Muscle of arm (tissue), 12 donors: Measurements from ENCODE around the gene C2CD3. TPM values are rescaled to one million over a fixed set of nuclear protein-coding genes. Genes with fewer than 3 reads are reported as not detected.
A peak's percentile ranks its signal among the peaks of the same experiment; 100 is the strongest.

Experiments
- DNase-seq: peaks from one replicate; pipeline ENCODE4 v3.0.0-alpha.2; 2013
- polyA plus RNA-seq, 12 donors: library from polyadenylated mRNA; unstranded; fragments of 120-200 nt; gene quantifications; one replicate each; pipeline ENCODE4 v1.2.1, GENCODE V29; 2013; ENCODE audit not compliant: insufficient read length in 12 of 12

Gene C2CD3
- polyA plus RNA-seq, 12 donors, result 18.1 to 32.7 (median 20.1) TPM; not detected in 1

DNA sequence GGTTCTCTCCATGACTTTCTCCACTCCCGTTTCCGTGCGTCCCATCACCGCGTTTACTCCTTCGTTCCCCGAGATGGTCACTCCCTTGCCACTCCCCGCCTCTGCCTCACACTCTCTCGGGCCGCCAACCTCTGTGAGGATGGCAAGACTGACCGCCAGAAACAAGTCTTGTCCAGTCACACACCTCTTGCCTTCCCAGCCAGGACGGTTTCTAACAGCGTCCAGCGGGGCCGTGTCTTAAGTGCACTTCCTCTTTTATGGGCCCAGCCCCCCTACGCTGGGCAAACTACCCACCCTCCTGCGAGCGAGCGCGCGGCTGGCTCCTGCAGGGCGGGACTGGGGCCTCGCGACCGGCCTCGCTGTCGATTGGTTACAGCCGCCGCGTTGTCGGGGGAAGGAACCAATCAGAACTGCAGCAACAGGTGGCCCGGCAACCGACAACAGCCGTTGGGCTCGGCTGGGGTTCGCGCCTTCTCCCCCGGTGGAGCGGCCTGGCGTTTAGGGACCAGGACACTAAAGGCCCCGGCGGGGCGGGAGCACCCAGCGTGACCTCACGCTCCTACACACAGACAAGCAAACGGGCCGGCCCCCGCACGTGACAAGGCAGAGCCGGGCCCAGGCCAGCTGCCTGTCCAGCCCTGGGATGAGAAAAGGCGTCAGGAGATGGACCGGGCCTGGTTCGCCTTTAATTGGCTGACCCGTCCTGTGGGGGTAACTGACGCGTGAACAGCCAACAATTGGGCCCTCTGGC lies 187.6 kb downstream of the C2CD3 start:
- DNase-seq, result peak; percentile 85

- peak; percentile 59 for DNase-seq
Observed at GRCh38 chr11:73982595-73982989, 188.2 kb downstream of the C2CD3 start, which contains the start of gene UCP2. Gene UCP2 (minus strand): TSS chr11:73982843. CDS start chr11:73978378, 4,465 bp downstream.

- DNase-seq, result no peak
Observed at GRCh38 chr11:73981051-73981805, 189.6 kb downstream of the C2CD3 start.

GRCh38 chr11:73980001-73980961 lies 190.5 kb downstream of the C2CD3 start:
- DNase-seq, result no peak

DNA sequence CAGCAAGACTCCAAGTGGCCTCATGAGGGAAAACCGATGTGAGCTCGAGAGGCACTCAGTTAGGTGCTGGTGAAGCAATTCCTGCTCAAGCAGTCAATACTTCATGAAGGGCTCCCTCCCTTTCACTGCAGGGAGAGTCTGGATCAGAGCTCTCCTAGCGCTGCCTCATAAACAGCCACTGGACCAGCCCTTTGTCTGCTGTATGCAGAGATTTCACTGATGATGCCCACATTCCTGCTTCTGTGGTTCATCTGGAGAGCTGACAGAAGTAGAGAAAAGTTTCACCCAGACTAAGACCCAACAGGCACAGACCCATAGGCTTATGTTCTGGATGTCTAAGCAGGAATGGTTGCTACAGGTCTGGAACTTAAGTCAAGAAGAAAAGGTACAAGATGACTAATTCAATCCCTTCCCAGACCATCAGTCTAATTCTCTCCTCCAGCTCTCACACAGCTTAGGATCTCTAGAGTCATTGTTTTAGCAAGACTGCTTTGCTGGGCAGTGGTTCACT lies 192.2 kb downstream of the C2CD3 start:
- DNase-seq, result no peak

DNA sequence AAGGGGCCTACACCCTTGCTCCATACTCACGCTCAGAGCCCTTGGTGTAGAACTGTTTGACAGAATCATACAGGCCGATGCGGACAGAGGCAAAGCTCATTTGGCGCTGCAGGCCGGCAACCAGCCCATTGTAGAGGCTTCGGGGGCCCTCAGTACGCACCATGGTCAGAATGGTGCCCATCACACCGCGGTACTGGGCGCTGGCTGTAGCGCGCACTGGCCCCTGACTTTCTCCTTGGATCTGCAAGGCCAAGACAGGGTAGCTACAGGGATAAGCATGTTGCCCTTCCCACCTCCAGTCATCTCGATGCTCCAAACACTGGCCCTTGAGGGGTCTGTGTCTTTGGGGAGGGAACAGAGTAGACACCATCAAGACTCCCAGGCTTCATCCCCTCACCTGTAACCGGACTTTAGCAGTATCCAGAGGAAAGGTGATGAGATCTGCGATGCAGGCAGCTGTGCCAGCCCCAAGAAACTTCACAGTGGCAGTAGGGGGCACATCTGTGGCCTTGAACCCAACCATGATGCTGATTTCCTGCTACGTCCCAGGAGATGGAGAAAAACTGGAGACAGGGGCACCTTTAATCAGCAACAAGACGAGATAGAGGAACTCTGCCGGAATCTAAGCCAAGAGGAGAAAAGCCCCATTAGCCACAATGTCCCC lies 192.8 kb downstream of the C2CD3 start:
- no peak for DNase-seq

GRCh38 chr11:73976451-73977151 lies 194.2 kb downstream of the C2CD3 start:
- no peak for DNase-seq

GRCh38 chr11:73975479-73975757 lies 195.4 kb downstream of the C2CD3 start:
- DNase-seq, result no peak

DNA sequence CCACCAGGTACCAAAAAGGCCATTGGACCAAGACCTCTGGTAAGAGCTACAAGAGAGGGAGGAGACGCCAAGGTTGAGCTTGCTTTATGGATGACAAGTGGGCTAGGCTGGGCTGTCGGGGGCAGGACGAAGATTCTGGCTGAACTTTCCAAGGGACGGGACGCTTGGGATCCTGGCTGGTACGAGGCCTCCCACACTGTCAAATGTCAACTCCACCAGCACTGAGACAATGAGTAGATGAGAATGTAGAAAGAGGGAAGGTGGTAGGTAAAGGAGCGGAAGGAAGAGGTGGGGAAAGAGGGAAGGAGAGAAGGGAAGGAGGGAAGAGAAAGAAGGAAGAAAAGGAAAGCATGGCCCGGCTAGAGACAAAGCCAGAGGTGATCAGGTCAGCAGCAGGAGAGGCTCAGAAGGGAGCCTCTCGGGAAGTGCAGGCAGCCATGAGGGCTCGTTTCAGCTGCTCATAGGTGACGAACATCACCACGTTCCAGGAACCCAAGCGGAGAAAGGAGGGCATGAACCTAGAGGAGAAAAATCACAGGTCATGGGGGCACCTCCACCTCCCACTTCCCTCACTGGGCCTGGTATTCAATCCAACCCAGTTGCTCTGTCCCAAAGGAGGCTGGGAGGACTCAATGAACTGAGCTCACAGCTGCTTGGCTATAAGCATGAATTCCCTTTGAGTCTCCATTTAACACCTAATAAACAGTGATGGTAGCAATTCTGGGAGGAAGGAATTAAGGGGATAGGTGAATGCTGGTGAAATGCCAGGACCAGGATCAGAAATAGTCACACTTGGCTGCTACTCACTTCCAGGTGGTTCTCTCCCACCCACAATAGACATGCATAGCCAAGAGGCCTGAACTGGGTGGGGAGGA lies 196.0 kb downstream of the C2CD3 start:
- DNase-seq, result no peak

- no peak for DNase-seq
Observed at GRCh38 chr11:73972620-73973449, 198.0 kb downstream of the C2CD3 start.

DNA sequence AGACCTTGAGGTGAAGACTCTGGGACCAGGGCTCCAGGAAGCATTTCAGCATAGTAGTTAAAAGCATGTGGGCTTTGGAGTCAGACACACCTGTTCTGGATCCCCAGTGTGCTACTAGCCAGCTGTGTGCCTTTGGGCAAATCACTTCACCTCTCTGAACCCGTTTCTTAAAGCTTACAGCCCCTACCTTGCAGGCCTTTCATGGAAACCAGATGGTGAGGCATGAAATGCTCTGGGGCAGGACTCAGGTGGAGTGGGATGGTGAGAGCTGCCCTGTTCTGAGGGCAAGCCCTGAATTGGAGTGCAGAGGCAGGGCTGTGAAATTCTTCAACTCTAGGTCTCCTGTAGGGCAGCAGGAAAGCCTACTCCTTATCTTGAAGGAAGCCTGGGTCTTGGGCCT lies 198.6 kb downstream of the C2CD3 start:
- DNase-seq, result no peak

- DNase-seq, result no peak
Observed at GRCh38 chr11:73971175-73971719, 199.6 kb downstream of the C2CD3 start.

GRCh38 chr11:73969991-73970800 lies 200.6 kb downstream of the C2CD3 start:
- no peak for DNase-seq

DNA sequence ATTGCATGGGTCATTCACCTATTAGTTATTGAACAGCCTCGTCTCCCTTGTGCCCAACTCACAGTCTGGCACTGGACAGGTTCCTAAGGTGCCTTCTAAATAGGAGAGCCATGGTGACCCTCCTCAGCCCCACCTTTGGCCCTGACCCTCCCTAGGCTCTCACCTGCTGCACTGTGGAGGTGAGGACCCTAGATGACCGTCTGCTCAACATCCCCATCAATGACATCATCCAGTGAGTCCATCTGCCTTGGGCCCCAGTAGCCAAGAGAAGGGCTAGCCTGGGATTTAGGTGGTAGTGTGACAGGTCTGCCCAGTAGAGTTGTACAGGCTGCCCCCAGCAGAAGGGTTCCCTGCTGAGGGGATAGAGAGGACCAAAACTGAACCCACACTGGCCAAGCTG lies 201.7 kb downstream of the C2CD3 start:
- DNase-seq, result no peak

GRCh38 chr11:73968356-73968966 lies 202.3 kb downstream of the C2CD3 start:
- no peak for DNase-seq

DNA sequence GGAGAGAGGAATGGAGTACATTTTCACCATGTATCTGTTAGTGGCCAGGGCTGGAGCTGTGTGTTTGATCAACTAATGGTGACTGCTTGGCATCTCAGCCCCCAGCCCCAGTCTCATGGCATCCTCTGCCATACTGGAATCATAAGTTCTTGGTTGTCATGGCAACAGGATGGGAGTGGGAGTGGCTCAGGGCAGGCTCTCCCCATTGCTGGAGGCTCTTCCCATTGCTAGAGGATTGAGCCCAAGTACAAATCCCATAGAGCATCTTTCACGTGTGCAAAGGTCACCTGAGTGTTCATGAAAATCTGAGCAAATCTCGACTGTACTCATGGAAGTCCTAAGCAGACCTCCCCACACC lies 205.1 kb downstream of the C2CD3 start:
- DNase-seq, result no peak

- DNase-seq, result no peak
Observed at GRCh38 chr11:73965076-73965763, 205.6 kb downstream of the C2CD3 start.
